GM12878 (cell line): ENCODE measurements around the gene JPH4. TPM values are rescaled to one million over a fixed set of nuclear protein-coding genes. Genes with fewer than 3 reads are reported as not detected.

Source experiments
- ATAC-seq: fragments of 200-7000 bp; cut with Tn5 transposase; 3 replicates; pipeline ENCODE4 v1.9.1; 2020; ENCODE audit warnings: mild to moderate bottlenecking, moderate library complexity
- BruUV-seq: library from RNA; stranded (reverse); fragments of 400-500 nt; replicated peaks from 2 replicates; lab custom pipeline; 2021; lab: Mats Ljungman, UMichigan
- CTCF ChIA-PET: fragments of 300-600 bp; sonication (Branson Sonifier 250); formaldehyde crosslinking; extraction: SDS; loops from one replicate; lab custom pipeline; 2021; ENCODE audit warnings: inconsistent platforms; lab: Yijun Ruan, JAX
- POLR2A ChIA-PET: fragments of 350-600 bp; formaldehyde crosslinking; extraction: SDS; loops from one replicate; lab custom pipeline; 2021; ENCODE audit warnings: inconsistent platforms; lab: Charles Lee
- RAD21 ChIA-PET: fragments of 300-600 bp; sonication (Branson Sonifier 250); formaldehyde crosslinking; loops from one replicate; lab custom pipeline; 2023; ENCODE audit warnings: antibody characterized with exemption; ENCODE audit not compliant: unreplicated experiment; lab: Charles Lee
- SMC1A ChIA-PET: fragments of 300-600 bp; sonication (Branson Sonifier 250); formaldehyde crosslinking; loops from one replicate; lab custom pipeline; 2023; ENCODE audit not compliant: unreplicated experiment, uncharacterized antibody; lab: Charles Lee
- DNase-seq: peaks from one replicate; pipeline ENCODE4 v3.0.0-alpha.2; 2011; ENCODE audit warnings: low read depth, low spot score
- FAIRE-seq: peaks from 3 replicates; lab custom pipeline; 2011; peaks lifted over from hg19 to GRCh38; lab: Jason Lieb, UNC
- H2AFZ ChIP-seq: 2 replicates; pipeline ENCODE4 v1.6.0; 2011; ENCODE audit warnings: low read depth, low read length, control low read depth; ENCODE audit not compliant: control insufficient read depth
- H3K27ac ChIP-seq: 2 replicates; pipeline ENCODE4 v1.5.1; 2011; ENCODE audit warnings: control low read depth; ENCODE audit not compliant: control insufficient read depth, insufficient read depth
- H3K27me3 ChIP-seq, 2 experiments: replicated peaks in 1 of 2; 2 replicates each; pipeline versions ENCODE4 v1.6.0 to v1.6.1; 2011; ENCODE audit warnings: low read length in 1 of 2; ENCODE audit not compliant: control insufficient read depth in 2 of 2, insufficient read depth in 2 of 2
- H3K36me3 ChIP-seq, 2 experiments: 2 replicates each; pipeline ENCODE4 v1.5.1; 2011; ENCODE audit warnings: low read length in 1 of 2; ENCODE audit not compliant: control insufficient read depth in 2 of 2, insufficient read depth in 2 of 2
- H3K4me1 ChIP-seq: 2 replicates; pipeline ENCODE4 v1.6.1; 2011; ENCODE audit warnings: mild to moderate bottlenecking, low read length, moderate library complexity, mixed read lengths; ENCODE audit not compliant: control insufficient read depth, insufficient read depth
- H3K4me2 ChIP-seq: 2 replicates; pipeline ENCODE4 v1.6.0; 2011; ENCODE audit warnings: control low read depth; ENCODE audit not compliant: control insufficient read depth, insufficient read depth
- H3K4me3 ChIP-seq: fragments of 200-600 bp; sonication (generic); 2 replicates; pipeline ENCODE4 v1.5.1; 2016
- H3K79me2 ChIP-seq: 2 replicates; pipeline ENCODE4 v1.6.0; 2011; ENCODE audit warnings: low read length; ENCODE audit not compliant: control insufficient read depth, insufficient read depth
- H3K9ac ChIP-seq: 2 replicates; pipeline ENCODE4 v1.8.0; 2011; ENCODE audit warnings: low read length, control low read depth, mixed read lengths; ENCODE audit not compliant: control insufficient read depth, insufficient read depth
- H3K9me3 ChIP-seq: replicated peaks from 3 replicates; pipeline ENCODE4 v1.5.1; 2011; ENCODE audit warnings: mild to moderate bottlenecking, low read length; ENCODE audit not compliant: control insufficient read depth, insufficient read depth
- H4K20me1 ChIP-seq: 2 replicates; pipeline ENCODE4 v1.6.0; 2011; ENCODE audit not compliant: control insufficient read depth, insufficient read depth
- BMI1 ChIP-seq: fragments of 450-650 bp; IDR thresholded peaks from 2 replicates; pipeline ENCODE4 v1.6.1; 2016; ENCODE audit warnings: mild to moderate bottlenecking, moderate library complexity, borderline replicate concordance
- CBFB ChIP-seq: IDR thresholded peaks from 2 replicates; pipeline ENCODE4 v1.6.1; 2016; ENCODE audit warnings: antibody characterized with exemption, low read depth
- CBX5 ChIP-seq: sonication (generic); IDR thresholded peaks from 2 replicates; pipeline ENCODE4 v1.6.1; 2016; ENCODE audit warnings: low read depth, moderate library complexity, mild to moderate bottlenecking, inconsistent platforms
- CHD1 ChIP-seq: IDR thresholded peaks from 2 replicates; pipeline ENCODE4 v1.6.1; 2012; ENCODE audit warnings: low read depth, low read length, improper control_type of control experiment
- FOXK2 ChIP-seq: fragments of 450-650 bp; IDR thresholded peaks from 2 replicates; pipeline ENCODE4 v1.6.1; 2017; ENCODE audit warnings: mild to moderate bottlenecking, moderate library complexity
- LARP7 ChIP-seq: fragments of 450-650 bp; IDR thresholded peaks from 2 replicates; pipeline ENCODE4 v1.6.1; 2017; ENCODE audit warnings: mild to moderate bottlenecking
- POLR2AphosphoS2 ChIP-seq: IDR thresholded peaks from 2 replicates; pipeline ENCODE4 v1.6.1; 2011; ENCODE audit warnings: low read depth, mild to moderate bottlenecking, low read length, improper control_type of control experiment, moderate library complexity
- RAD21 ChIP-seq: IDR thresholded peaks from 2 replicates; pipeline ENCODE4 v1.6.1; 2011; ENCODE audit warnings: mild to moderate bottlenecking, low read depth, low read length, moderate library complexity; ENCODE audit not compliant: insufficient read depth
- RB1 ChIP-seq: fragments of 450-650 bp; formaldehyde crosslinking; IDR thresholded peaks from 2 replicates; pipeline ENCODE4 v1.6.1; 2017; ENCODE audit warnings: mild to moderate bottlenecking, borderline replicate concordance
- SRF ChIP-seq, 2 experiments: IDR thresholded peaks; 2 replicates each; pipeline ENCODE4 v1.6.1; 2011; ENCODE audit warnings: low read depth in 2 of 2, low read length in 2 of 2, mild to moderate bottlenecking in 1 of 2, moderate library complexity in 1 of 2
- TCF7 ChIP-seq: IDR thresholded peaks from 2 replicates; pipeline ENCODE4 v1.6.1; 2014; ENCODE audit warnings: antibody characterized with exemption, borderline replicate concordance
- YBX1 ChIP-seq: fragments of 450-650 bp; IDR thresholded peaks from 2 replicates; pipeline ENCODE4 v1.6.1; 2016; ENCODE audit warnings: antibody characterized with exemption
- ZBED1 ChIP-seq: IDR thresholded peaks from 2 replicates; pipeline ENCODE4 v1.6.1; 2016; ENCODE audit warnings: borderline replicate concordance
- ZNF687 ChIP-seq: fragments of 450-650 bp; IDR thresholded peaks from 2 replicates; pipeline ENCODE4 v1.6.1; 2017; ENCODE audit warnings: mild to moderate bottlenecking, moderate library complexity
- WGBS: methylation state at CpG from one replicate; pipeline ENCODE4 v1.1.6; 2016; ENCODE audit warnings: low lambda C conversion rate; ENCODE audit not compliant: insufficient replicate concordance, insufficient coverage; ENCODE audit errors: missing lambda C conversion rate; 5-methylcytosine and 5-hydroxymethylcytosine counted together
- in situ Hi-C: fragments of 300-500 bp; cut with MboI; formaldehyde crosslinking; loops from 9 replicates; pipeline ENCODE4 v1.14.3; 2018; ENCODE audit warnings: mixed read lengths
- intact Hi-C: fragments of 100-400 bp; cut with micrococcal nuclease; formaldehyde crosslinking; loops from one replicate; pipeline ENCODE4 v1.14.2; 2022; ENCODE audit not compliant: unreplicated experiment
- polyA plus RNA-seq, 11 experiments: library from polyadenylated mRNA; depleted of rRNA in 4 of 11; unstranded in 6 of 11; stranded (reverse) in 5 of 11; fragments of >200 nt; fragmentation: Nextera tagmentation in 4 of 11; fragmentation: Illumina TruSeq in 1 of 11; extraction: Ambion mirVana in 4 of 11; extraction: Trizol in 1 of 11; gene quantifications; 1 replicate in 1 of 11; 2 replicates in 10 of 11; pipeline versions ENCODE4 v1.2.1 to v1.2.3, GENCODE V29; 2011 to 2016; ENCODE audit warnings: inconsistent platforms in 2 of 11, missing spikeins in 2 of 11, low read depth in 1 of 11
- total RNA-seq, 4 experiments: library from RNA; depleted of rRNA in 3 of 4; stranded (reverse); fragments of >200 nt in 3 of 4; fragmentation: Illumina TruSeq in 1 of 4; extraction: Trizol in 1 of 4; gene quantifications; 2 replicates each; pipeline versions ENCODE4 v1.2.1 to v1.2.3, GENCODE V29; 2013 to 2021
- TF ChIP-seq, protein P1 (sequence below): IDR thresholded peaks from 2 replicates; pipeline ENCODE4 v1.6.1; 2011; ENCODE audit warnings: borderline replicate concordance, low read depth, mild to moderate bottlenecking, moderate library complexity, mixed read lengths, low read length; ENCODE audit not compliant: insufficient read depth; ENCODE audit errors: extremely low read length
- TF ChIP-seq, protein P2 (sequence below): fragments of 450-650 bp; conservative IDR thresholded peaks from 2 replicates; pipeline ENCODE4 v1.6.1; 2017; ENCODE audit warnings: mild to moderate bottlenecking, moderate library complexity

The JPH4 gene
- total and polyA plus RNA-seq, 10 of the 15 experiments (the other 5 are each of a cell fraction or from before 2014, with no cell fraction given), result 0.48 to 10.3 (median 3.8) TPM

GRCh38 chr14:23535943-23536342, 42.6 kb downstream of the JPH4 start:
- ChIA-PET RAD21 (no interaction called here), SMC1A (no interaction called here), CTCF (interaction anchor here (0.8 to 11.4 kb wide), 4 partner anchors 24 to 209 kb away, joined by 3 to 131 read pairs (median 66); no protein-coding TSS in a partner anchor), POLR2A (no interaction called here)
- no peak overlapping the region for H3K27ac ChIP-seq
- TF ChIP-seq RB1, result no peak
- no peak for TF ChIP-seq FOXK2
- TF ChIP-seq, protein P1, sequence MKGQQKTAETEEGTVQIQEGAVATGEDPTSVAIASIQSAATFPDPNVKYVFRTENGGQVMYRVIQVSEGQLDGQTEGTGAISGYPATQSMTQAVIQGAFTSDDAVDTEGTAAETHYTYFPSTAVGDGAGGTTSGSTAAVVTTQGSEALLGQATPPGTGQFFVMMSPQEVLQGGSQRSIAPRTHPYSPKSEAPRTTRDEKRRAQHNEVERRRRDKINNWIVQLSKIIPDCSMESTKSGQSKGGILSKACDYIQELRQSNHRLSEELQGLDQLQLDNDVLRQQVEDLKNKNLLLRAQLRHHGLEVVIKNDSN, result no peak
- no peak for TF ChIP-seq CBX5
- TF ChIP-seq ZNF687, result no peak
- TF ChIP-seq CBFB, result no peak
- TF ChIP-seq ZBED1, result no peak
- TF ChIP-seq RAD21, result no peak
- TF ChIP-seq, protein P2, sequence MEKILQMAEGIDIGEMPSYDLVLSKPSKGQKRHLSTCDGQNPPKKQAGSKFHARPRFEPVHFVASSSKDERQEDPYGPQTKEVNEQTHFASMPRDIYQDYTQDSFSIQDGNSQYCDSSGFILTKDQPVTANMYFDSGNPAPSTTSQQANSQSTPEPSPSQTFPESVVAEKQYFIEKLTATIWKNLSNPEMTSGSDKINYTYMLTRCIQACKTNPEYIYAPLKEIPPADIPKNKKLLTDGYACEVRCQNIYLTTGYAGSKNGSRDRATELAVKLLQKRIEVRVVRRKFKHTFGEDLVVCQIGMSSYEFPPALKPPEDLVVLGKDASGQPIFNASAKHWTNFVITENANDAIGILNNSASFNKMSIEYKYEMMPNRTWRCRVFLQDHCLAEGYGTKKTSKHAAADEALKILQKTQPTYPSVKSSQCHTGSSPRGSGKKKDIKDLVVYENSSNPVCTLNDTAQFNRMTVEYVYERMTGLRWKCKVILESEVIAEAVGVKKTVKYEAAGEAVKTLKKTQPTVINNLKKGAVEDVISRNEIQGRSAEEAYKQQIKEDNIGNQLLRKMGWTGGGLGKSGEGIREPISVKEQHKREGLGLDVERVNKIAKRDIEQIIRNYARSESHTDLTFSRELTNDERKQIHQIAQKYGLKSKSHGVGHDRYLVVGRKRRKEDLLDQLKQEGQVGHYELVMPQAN, result no peak
- TF ChIP-seq YBX1, result no peak
- no peak for TF ChIP-seq BMI1
- no peak for TF ChIP-seq LARP7
- TF ChIP-seq CHD1, result no peak
- no peak for TF ChIP-seq POLR2AphosphoS2
- TF ChIP-seq TCF7, result no peak
- no peak for TF ChIP-seq SRF (IDR thresholded peaks at IDR 0.05; ENCODE audit: low read depth in 2 of 2, low read length in 2 of 2)
- ATAC-seq (no peak), FAIRE-seq (no peak), DNase-seq (no peak)
- H3K9ac ChIP-seq, result no peak overlapping the region
- H4K20me1 ChIP-seq, result no peaks in the 10 kb centered on the region
- no peak overlapping the region for H3K4me3 ChIP-seq
- in situ Hi-C loops (no loop called here), intact Hi-C loops (loop anchor here (5.0 kb wide), 1 partner anchor 39 kb away; no protein-coding TSS in a partner anchor)
- WGBS, result 84% methylated on average over 4 of the region's 4 CpGs
- BruUV-seq, result no TSS peak
- H3K27me3 ChIP-seq, result no peaks in the 10 kb centered on the region
- H3K4me1 ChIP-seq, result no peaks in the 10 kb centered on the region
- H2AFZ ChIP-seq, result no peak overlapping the region
- no peak overlapping the region for H3K4me2 ChIP-seq
- H3K9me3 ChIP-seq, result no peaks in the 10 kb centered on the region
- no peaks in the 10 kb centered on the region; a peak in 1 of 4 replicates for H3K36me3 ChIP-seq
- H3K79me2 ChIP-seq, result no peaks in the 10 kb centered on the region
